Measurements from ENCODE around the gene UCP2.

Gene UCP2

DNA sequence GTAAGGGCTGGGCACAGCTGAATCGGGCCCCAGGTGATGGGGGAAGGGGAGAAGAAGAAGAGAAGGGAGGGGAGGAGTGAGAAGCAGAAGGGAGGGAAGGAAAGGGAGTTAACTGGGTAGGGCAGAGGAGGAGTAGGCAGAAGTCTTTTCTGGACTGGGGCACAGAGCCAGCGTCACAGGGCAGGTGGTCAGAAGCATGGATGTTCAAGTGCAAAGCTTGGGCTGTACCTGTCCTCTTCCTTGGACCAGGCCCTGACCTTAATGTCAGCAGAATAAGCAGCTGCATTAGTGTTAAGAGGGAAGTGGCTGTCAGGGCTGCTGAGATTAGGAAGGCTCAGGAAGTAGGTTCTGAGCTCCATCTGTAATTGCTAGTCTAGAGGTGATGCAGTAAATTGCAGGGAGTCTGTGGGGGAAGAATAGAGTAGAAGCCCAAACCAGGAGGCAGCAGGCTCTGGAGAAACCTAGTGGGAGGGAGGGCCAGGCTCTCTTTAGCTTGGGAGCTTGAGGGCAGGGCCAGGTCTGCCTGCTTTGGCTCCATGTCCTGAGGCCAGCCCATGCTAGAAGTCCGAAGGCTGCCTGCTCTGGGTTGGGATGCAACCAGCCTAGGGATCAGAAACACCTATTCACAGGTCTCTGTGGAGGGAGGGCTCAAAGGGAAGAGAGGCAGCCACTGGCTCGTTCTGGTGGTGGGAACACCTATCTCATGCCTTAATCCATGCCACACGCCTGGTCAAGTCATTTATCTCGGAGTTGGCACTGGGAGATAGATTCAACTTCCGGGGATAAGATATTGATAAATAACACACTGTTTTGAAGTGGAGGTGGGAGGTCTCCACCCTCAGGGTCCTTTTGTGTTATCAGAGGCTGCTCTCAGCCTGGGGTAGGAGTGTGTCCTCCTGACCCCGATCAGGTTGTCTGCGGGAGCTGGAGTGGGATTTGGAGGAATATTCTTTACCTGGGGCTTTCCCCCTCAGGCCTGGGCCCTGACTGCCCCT lies 28.0 kb upstream of the UCP2 start:
- no peak for DNase-seq (ENCODE audit: low read depth)

DNA sequence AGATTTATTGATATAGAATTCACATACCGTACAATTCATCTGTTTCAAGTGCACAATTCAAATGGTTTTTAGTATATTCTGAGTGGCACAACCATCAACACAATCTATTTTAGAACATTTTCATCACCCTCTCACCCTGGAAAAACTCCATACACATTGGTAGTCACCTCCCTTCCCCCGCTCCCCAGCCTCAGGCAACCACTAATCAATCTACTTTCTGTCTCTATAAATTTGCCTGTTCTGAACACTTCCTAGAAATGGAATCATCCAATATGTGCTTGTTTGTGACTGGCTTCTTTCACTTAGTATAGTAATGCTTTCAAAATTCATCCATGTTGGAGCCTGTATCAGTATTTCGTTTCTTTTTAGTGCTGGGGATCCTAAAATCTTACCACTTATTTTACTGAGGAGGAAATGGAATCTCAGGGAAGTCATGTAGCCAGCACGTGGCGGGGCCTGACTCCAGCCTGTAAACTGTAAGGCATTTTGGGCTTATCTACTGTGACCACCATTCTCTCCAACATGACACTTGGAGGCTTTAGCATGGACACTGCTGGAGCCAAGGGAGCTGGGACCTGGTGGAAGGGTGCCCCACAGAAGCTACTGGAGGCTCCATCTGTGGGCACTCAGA lies 27.1 kb upstream of the UCP2 start:
- DNase-seq (ENCODE audit: low read depth): no peak

DNA sequence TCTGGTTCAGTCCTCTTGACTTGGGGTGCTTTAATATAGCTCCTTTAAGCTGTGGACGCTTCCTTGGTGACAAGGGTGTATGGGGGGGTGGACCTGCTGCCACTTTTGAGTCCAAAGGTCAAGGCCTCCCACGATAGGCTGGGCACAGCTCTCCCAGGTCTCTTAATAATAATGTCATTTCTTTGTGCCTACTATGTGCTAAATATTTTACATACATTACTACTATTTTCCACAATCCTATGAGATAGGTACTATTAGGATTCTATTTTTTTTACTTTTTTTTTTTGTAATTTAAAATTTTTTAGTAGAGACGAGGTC lies 26.5 kb upstream of the UCP2 start:
- no peak for DNase-seq (ENCODE audit: low read depth)

DNA sequence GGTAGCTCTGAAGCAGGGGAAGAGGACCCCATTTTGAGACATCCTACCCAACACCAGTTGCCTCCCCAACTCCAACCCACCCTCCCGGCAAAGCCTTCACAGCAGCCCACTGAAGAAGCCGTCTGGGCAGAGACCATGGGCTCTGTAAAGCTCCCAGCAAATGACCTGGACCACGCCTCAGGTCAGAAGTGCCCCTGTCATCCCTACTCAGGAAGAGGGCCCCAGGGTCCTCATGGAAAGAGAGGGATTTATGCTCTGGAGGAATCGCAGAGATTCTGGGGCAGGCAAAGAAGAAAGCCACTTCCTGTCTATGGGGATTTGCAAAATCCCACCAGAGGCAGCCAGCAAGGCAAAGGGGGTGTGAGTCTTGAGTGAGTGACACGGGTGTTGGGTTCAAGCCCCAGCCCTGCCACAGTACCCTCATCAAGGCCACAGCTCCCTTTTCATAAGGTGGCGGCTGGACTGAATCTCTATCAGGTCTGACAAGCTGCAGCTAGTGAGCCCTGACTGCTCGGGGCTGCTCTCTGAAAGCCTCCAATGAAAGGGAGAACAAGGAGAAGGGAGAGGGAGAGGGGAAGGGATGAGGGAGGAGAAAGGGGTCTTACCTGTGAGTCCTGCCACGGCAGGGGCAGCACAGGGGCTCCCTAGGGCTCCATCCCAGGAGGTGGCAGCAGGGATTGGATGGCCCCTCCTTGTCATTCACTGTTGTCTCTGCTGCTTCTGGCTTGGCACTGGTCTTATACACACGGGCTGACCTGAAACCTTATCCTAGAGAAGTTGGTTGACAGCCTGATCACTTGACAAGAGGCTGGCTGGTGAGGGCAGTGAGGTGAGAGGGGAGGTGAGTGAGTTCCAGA lies 26.0 kb upstream of the UCP2 start, which contains the start of gene UCP3:
UCP3 (minus strand) TSS at position 713 of the 857 bp plus-strand sequence. CDS start 2,043 bp downstream, outside the sequence.
- DNase-seq (ENCODE audit: low read depth): no peak

DNA sequence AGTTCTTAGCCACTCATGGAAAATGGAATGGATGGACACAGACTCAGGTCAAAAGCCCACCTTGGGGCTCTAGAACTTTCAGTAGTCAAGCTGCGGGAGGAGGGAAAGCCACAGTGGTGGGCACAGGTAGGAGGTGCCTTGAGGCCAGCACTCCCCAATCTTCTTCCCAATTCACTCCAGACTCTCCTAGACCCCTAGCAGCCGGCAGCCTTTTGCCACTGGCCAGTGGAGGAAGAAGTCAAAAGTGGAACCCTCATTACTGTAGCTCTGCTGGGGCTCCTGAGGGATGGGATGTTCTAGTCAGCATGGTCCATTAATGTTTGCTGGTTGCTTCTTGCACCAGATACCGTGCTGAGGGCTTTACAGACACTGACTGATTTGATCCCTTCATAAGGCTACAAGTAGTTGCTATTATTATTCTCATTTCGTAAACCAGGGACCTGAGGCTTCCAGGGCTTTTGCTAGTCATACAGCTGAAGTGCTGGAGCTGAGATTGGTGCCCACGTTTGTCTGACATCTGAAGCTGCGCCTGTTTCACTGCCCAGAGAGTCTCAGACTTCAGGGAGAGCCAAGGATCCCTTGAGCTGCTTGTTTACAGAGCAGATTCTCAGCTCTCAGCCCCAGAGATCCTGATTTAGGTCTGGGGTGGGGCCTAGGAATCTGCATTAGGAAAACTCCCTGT lies 25.2 kb upstream of the UCP2 start:
- DNase-seq (ENCODE audit: low read depth): no peak

DNA sequence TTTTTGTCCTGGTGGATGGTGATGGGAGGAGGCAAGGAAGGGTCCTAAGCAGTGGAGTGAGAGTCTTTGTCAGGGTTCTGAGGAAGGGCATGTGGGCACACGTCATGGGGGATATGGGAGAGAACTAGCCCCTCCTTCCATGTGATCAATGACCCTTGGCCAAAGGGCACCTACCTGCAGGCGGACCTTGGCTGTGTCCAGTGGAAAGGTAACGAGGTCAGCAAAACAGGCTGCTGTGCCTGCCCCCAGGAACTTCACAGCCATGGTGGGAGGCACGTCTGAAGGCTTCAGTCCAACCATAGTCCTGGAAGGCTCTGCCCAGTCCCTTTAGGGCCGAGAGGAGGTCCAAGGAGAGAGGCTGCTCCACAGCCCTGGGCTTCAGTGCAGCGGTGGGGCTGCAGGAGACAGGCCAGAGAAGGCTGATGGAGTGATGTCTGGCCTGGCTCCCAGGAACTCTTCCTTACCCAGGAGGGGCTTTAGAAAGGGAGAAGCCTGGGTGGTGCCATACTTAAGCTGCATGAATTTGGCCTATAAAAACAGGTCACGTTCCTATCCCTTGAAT lies 24.2 kb upstream of the UCP2 start:
- no peak for DNase-seq (ENCODE audit: low read depth)

DNA sequence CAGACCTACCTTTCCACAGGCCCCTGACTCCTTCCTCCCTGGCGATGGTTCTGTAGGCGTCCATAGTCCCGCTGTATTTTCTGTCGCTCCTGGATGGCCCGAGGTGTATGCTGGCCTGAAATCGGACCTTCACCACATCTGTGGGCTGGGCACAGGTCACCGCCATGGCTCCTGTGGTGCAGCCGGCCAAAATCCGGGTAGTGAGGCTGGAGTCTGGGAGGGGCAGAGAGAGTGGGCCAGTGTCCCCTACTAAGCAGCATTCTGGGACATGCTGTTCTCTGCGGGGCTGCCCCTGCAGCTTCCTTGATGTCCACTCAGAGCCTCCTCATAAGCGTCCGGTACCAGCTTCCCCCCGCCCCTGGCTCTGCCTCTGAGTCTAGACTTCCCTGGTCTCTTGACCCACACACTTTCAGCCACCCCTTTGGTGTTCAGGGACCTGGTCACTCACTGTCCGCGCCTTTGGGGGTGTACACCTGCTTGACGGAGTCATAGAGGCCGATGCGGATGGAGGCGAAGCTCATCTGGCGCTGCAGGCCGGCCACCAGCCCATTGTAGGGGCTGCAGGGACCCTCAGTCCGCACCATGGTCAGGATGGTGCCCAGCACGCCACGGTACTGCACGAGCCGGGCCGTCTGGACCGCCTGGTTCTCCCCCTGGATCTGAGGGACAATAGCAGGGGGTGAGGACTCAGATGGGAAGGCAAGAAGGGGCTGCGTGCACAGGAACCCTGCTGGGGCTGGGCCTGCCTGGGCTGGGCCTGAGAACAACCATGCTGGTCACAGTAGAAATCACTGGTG lies 23.3 kb upstream of the UCP2 start:
- no peak for DNase-seq (ENCODE audit: low read depth)

DNA sequence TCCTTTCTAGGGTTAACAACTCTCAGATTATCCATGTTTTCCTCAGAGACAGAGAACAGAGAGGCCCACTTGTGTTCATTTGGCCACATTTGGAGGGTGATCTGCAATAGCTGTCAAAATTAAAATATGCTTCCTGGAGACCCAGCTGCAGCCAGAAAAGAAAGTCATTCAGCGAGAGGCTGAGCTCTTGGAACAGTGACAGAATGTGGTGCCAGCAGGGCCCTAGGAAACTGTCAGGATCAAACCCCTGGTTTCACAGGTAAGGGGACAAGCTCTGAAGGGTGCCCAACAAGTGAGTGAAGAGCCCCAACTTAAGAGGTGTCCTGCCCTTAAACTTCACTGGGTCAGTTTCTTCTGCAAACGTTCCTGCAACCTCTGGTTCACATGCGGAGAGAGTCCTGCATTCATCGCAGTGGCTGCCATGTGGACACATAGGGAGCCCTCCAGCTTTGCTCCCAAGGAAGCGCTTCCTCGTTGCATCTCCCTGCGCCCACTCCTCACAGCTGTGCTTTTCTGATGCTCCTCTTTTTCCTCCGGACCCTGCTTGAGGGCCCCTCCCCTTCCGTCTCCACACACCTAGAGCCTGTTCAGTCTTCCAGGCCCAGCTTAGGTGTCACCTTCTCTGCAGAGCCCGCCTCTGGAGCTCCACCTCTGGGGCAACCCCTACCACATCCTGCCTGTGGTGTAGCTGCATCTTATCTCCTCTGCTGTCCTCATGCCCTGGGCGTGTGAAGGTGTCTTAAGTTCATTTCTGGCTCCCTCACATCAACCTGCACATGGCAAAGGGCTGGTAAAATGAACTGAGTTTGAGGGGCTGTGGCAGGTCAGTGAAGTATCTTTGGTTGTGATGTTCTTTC lies 22.3 kb upstream of the UCP2 start:
- DNase-seq (ENCODE audit: low read depth): peak; percentile 73

DNA sequence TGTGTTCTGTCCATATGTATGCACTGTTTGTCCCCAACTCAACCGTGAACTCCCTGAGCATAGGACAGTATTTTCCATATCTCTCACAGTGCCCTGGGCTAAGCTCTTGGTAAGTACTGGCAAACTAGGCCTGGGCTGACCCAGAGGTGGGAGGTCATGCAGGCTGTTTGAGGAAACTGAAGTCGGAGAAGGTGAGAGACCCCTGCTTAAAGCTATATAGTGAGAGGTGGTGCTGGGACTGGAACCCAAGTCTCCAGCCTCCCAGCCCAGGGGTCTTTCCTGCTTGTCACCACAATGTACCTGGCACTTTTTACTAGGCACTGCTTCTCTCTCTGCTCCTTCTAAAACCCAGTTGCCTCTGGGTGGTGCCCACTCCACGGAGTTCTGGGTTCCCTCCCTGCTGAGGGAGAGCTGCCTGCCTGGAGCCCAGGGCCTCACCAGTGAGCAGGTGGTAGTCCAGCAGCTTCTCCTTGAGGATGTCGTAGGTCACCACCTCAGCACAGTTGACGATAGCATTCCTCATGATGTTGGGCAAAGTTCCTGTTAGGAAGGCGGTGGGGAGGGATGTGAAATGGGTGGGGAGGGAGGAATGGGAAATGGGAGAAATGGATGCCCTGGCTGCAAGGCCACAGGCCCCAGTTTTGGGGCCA lies 21.5 kb upstream of the UCP2 start:
- DNase-seq (ENCODE audit: low read depth): no peak

DNA sequence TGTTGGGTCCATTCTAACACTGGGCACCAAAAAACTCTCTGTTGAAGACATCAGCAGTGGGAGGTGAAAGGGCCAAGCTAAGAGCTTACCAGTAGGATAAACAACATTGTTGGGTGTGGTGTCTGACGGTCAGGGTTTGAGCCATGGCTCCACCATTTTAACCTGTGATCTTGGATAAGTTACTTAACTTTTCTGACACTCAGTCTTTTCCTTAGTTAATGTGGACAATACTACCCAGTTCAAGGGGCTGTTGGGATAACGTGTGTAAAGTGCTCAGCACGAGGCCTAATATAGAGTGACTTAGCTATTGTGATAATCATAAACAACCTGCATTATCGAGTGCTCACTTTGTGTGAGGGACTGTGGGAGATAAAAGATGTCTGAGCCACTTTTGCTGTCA lies 20.2 kb upstream of the UCP2 start:
- DNase-seq (ENCODE audit: low read depth): no peak

DNA sequence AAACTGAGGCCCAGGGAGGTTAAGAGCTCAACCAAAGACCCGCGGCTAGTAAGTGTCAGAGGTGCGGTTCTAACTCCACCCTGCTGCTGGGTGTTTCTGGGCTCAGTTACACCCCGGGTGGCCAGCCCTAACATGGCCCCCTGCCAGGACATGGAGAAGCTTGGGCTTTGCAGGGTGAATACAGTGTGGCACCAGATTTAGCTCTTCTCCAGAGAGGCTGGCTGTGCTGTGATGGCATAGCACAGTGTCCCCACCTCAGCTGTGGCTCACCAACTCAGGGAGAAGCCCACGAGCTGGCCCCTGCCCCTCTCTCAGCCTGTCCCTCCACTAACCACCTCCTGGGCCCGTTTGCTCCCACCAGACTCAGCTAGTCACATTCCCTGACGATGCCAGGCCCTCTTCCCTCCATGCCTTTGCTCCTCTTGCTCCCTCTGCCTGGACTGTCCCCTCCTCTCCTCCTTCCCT lies 19.2 kb upstream of the UCP2 start:
- no peak for DNase-seq (ENCODE audit: low read depth)

DNA sequence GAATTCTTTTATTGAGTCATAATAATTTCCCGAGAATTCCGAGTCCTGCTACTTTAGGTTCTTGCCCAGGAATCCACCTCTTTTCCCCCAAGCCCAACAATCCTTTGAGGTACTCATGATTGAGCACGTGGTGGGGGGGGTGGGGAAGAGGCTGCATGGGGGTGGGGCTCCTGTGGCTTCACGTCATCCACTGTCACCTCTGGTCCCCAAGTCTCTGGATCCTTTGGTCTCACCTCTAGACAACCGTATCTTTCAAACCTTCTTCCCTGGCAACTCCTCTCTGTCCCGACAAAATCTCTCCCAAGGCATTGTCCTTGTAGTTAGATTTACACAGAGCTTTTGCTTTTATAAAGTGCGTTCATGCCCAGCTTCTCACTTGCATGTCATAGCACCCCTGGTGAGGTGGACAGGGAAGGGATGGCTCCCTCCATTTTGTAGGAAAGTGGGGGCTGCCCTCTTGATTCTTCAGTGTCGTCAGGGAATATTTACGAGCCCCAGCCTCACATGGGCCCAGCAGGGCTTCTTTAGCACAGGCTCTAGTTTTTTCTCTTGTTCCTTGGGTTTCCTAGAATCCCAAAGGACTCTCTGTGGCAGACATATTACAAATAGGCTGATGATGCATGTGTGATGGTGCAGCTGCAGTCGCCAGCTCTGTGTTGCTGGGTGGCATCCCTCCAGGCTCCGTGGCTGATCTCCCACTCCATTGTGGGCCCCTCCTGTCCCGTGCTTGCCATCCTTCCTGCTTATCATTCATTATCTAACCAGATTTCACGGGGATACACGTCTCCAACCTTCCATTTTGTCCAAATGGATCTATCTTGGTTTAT lies 17.9 kb upstream of the UCP2 start:
- no peak for DNase-seq (ENCODE audit: low read depth)

DNA sequence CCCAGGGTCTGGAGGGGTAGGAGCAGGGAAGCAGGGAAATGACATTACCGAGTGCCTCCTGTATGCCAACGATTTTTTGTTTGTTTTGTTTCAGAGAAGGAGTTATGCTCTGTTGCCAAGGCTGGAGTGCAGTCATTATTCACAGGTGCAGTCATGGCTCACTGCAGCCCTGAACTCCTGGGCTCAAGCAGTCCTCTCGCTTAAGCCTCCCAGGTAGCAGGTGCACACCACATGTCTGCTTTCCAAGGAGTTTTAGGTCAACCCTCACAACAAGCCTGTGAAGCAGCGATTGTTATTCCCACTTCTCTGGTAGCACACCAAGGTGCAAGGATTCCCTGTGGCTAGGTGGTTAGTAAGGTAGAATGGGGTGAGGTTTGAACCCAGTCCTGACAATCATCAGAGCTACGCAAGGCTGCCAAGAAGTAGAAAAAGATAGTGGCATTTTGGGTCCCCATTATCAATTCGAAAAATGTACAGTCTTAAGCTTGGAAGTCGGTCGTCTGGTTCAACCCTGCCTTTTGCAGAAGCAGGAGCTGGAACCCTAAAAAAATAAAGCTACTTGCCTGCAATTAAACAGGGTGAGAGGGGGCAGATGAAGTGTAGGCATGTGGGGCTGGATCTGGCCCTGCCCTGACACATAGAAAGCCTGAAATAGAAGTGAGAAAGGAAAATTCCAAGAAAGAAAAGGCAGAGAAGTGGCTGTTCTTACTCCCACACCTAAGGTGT lies 17.1 kb upstream of the UCP2 start:
- DNase-seq (ENCODE audit: low read depth): no peak

DNA sequence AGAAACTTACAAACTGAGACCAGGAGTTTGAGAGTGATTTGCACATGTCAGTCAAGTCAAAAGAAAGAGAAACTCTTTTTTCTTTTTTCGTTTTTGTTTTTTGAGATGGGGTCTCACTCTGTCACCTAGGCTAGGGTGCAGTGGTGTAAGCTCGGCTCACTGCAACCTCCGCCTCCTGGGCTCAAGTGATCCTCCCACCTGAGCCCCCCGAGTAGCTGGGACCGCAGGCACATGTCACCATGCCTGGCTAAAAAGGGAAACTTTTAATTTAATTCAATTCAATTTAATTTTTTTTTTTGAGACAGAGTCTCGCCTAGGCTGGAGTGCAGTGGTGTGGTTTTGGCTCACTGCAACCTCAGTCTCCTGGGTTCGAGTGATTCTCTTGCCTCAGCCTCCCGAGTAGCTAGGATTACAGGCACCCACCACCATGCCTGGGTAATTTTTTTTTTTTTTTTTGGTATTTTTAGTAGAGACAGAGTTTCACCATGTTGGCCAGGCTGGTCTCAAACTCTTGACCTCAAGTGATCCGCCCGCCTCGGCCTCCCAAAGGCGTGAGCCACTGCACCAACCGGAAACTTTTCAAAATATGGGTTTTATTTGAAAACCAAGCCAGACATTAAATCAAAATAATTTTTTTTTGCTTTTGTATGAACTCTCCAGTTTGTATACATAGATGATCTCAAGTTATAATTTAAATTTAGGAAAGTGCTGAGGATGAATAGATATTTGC lies 16.4 kb upstream of the UCP2 start:
- no peak for DNase-seq (ENCODE audit: low read depth)

DNA sequence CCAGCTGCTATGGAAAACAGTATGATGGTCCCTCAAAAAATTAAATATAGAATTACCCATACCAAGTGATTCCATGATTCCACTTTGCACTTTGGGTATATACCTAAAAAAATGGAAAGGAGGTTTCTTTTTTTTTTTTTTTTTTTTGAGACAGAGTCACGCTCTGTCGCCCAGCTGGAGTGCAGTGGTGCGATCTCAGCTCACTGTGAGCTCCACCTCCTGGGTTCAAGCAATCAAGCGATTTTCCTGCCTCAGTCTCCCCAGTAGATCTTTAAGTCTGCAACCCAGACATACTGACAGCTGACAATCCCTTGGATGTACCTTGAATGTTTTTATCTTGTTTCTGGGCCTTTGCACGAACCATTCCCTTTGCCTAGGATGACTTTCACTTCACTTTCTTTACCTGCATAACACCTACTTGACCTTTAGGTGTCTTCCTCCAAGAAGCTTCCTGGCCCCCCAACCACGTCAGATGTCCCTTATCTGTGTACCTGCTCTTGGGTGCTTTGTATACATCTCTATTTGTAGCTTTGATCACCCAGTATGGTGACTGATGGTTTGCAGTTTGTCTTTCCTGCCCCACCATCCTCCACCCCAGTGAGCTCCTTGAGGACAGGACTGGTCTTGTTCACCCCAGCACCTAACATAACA lies 14.6 kb upstream of the UCP2 start:
- DNase-seq (ENCODE audit: low read depth): no peak

DNA sequence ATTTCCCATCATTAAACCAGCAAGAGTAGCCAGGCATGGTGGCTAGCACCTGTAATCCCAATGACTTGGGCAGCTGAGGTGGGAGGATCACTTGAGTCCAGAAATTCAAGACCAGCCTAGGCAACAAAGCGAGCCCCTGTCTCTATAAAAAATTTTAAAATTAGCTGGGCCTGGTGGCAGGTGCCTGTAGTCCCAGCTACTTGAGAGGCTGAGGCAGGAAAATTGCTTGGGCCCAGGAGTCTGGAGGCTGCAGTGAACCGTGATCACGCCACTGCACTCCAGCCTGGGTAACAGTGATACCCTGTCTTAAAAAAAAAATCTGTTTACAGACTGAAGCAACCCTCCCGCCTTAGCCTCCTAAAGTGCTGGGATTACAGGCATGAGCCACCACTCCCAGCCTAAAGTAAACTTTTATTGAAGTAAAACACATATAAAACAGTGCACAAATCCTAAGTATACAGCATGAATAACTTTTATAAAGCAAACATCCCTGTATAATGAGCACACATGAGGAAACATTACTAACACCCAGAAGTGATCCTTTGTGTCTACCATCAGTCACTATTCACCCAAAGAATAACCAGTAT lies 13.6 kb upstream of the UCP2 start:
- DNase-seq (ENCODE audit: low read depth): no peak

Data from stimulated activated CD8-positive, alpha-beta memory T cell treated with anti-CD3 and anti-CD28 coated beads, Interleukin-12 subunit alpha, Interleukin-12 subunit beta, amount 100 ng/mL, for 1 hour (primary cell).